Osteoblast (primary cell): Measurements from ENCODE around the gene ARHGEF26. TPM values are rescaled to one million over a fixed set of nuclear protein-coding genes. Genes with fewer than 3 reads are reported as not detected.

ENCODE experiments used
- DNase-seq: peaks from one replicate; pipeline ENCODE4 v3.0.0; 2011; ENCODE audit warnings: low spot score, mixed read lengths; ENCODE audit not compliant: insufficient read length; ENCODE audit errors: missing footprints
- H2AFZ ChIP-seq: 2 replicates; pipeline ENCODE4 v1.6.0; 2011; ENCODE audit warnings: mild to moderate bottlenecking, low read length
- H3K27ac ChIP-seq: 2 replicates; pipeline ENCODE4 v1.5.1; 2011; ENCODE audit warnings: mild to moderate bottlenecking, low read depth, low read length, moderate library complexity
- H3K27me3 ChIP-seq: 2 replicates; pipeline ENCODE4 v1.6.0; 2012; ENCODE audit warnings: mild to moderate bottlenecking, control low read depth, inconsistent platforms, low read length, moderate library complexity; ENCODE audit not compliant: insufficient read depth
- H3K36me3 ChIP-seq: 2 replicates; pipeline ENCODE4 v1.5.1; 2011; ENCODE audit warnings: mild to moderate bottlenecking, low read length, control low read depth, moderate library complexity; ENCODE audit not compliant: insufficient read depth
- H3K4me1 ChIP-seq: 2 replicates; pipeline ENCODE4 v1.5.1; 2011; ENCODE audit warnings: mild to moderate bottlenecking, low read length, control low read depth, moderate library complexity; ENCODE audit not compliant: insufficient read depth
- H3K4me2 ChIP-seq: 2 replicates; pipeline ENCODE4 v1.6.0; 2011; ENCODE audit warnings: mild to moderate bottlenecking, low read length; ENCODE audit not compliant: insufficient read depth
- H3K4me3 ChIP-seq: fragments of 200-600 bp; sonication (generic); 3 replicates; pipeline ENCODE4 v1.5.1; 2012; ENCODE audit warnings: mild to moderate bottlenecking, low read length, inconsistent platforms; ENCODE audit not compliant: insufficient read depth
- H3K79me2 ChIP-seq: 2 replicates; pipeline ENCODE4 v1.6.0; 2012; ENCODE audit warnings: mild to moderate bottlenecking, low read length, control low read depth, inconsistent platforms; ENCODE audit not compliant: insufficient read depth
- H3K9me3 ChIP-seq: 2 replicates; pipeline ENCODE4 v1.5.1; 2011; ENCODE audit warnings: low read depth, low read length, control low read depth
- H4K20me1 ChIP-seq: 2 replicates; pipeline ENCODE4 v1.6.0; 2012; ENCODE audit warnings: mild to moderate bottlenecking, low read length, control low read depth; ENCODE audit not compliant: insufficient read depth
- CTCF ChIP-seq: IDR thresholded peaks from 2 replicates; pipeline ENCODE4 v1.5.1; 2011; ENCODE audit warnings: mild to moderate bottlenecking, low read depth, low read length, moderate library complexity; ENCODE audit errors: extremely low read depth
- total RNA-seq: library from RNA; depleted of rRNA; stranded (reverse); fragments of >200 nt; gene quantifications from 2 replicates; pipeline ENCODE4 v1.2.3, GENCODE V29; 2012

The ARHGEF26 gene
- total RNA-seq, 1 donor = 3.6 TPM

DNA sequence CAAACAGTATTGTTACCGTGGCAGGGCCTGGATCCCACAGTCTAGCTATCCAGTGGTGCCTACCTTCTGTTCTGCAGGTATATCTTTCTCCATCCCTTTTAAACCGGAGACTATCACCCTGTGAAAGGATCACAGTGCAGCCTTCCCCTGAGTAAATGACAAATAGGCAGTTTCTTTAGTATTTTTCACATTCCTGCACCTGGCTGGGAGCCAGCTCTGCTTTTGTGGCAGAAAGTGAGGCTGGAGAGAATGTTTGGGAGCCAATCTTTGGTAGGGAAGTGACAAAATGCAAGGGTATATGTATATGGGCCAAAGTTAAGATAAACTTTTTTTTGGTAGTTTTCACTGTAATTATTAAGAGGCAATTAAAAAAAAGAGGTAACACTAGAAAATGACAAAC is 54.8 kb downstream of the ARHGEF26 start:
- no peak overlapping the region for H3K4me2 ChIP-seq
- H2AFZ ChIP-seq = no peak overlapping the region
- H3K79me2 ChIP-seq = no peaks in the 10 kb centered on the region
- no peak for DNase-seq
- H3K4me1 ChIP-seq = no peaks in the 10 kb centered on the region
- no peak for TF ChIP-seq CTCF
- H3K9me3 ChIP-seq = no peaks in the 10 kb centered on the region
- no peaks in the 10 kb centered on the region for H3K36me3 ChIP-seq
- H3K27ac ChIP-seq = no peak overlapping the region
- H3K27me3 ChIP-seq = no peaks in the 10 kb centered on the region
- H4K20me1 ChIP-seq = no peaks in the 10 kb centered on the region
- H3K4me3 ChIP-seq = no peak overlapping the region

GRCh38 chr3:154177406-154177805 is 56.2 kb downstream of the ARHGEF26 start:
- Histone ChIP-seq H3K27ac (no peak overlapping the region), H3K79me2 (no peaks in the 10 kb centered on the region), H3K4me1 (no peaks in the 10 kb centered on the region), H4K20me1 (no peaks in the 10 kb centered on the region), H3K9me3 (no peaks in the 10 kb centered on the region), H2AFZ (no peak overlapping the region), H3K4me3 (no peak overlapping the region), H3K36me3 (no peaks in the 10 kb centered on the region), H3K4me2 (no peak overlapping the region), H3K27me3 (no peaks in the 10 kb centered on the region)
- DNase-seq = no peak
- TF ChIP-seq CTCF = no peak

GRCh38 chr3:154178172-154178571 is 57.0 kb downstream of the ARHGEF26 start:
- no peak for TF ChIP-seq CTCF
- Histone ChIP-seq H3K27ac (no peak overlapping the region), H3K9me3 (no peaks in the 10 kb centered on the region), H3K36me3 (no peaks in the 10 kb centered on the region), H4K20me1 (no peaks in the 10 kb centered on the region), H3K27me3 (no peaks in the 10 kb centered on the region), H2AFZ (no peak overlapping the region), H3K79me2 (no peaks in the 10 kb centered on the region), H3K4me1 (no peaks in the 10 kb centered on the region), H3K4me3 (no peak overlapping the region), H3K4me2 (no peak overlapping the region)
- no peak for DNase-seq

GRCh38 chr3:154180836-154181691 is 59.9 kb downstream of the ARHGEF26 start:
- no peaks in the 10 kb centered on the region for H3K9me3 ChIP-seq
- H3K4me3 ChIP-seq = no peak overlapping the region
- no peak overlapping the region for H2AFZ ChIP-seq
- H3K4me1 ChIP-seq = no peaks in the 10 kb centered on the region
- H3K4me2 ChIP-seq = no peak overlapping the region
- H3K36me3 ChIP-seq = no peaks in the 10 kb centered on the region
- no peaks in the 10 kb centered on the region for H4K20me1 ChIP-seq
- H3K79me2 ChIP-seq = no peaks in the 10 kb centered on the region
- no peak for DNase-seq
- H3K27ac ChIP-seq = no peak overlapping the region
- no peaks in the 10 kb centered on the region for H3K27me3 ChIP-seq
- TF ChIP-seq CTCF = no peak
